PFSK-1 (cell line): ENCODE data around the gene CTSZ.

Experiments used
- FOXP2 ChIP-seq: optimal IDR thresholded peaks from 2 replicates; pipeline ENCODE3; 2011; ENCODE audit warnings: borderline replicate concordance, control low read depth, inconsistent platforms; ENCODE audit not compliant: insufficient read depth; ENCODE audit errors: extremely low read length, extremely low read depth
- POLR2AphosphoS5 ChIP-seq: IDR thresholded peaks from 2 replicates; pipeline ENCODE4 v1.6.1; 2012; ENCODE audit warnings: low read depth, mild to moderate bottlenecking, control low read depth, low read length, moderate library complexity
- SIN3A ChIP-seq: IDR thresholded peaks from 2 replicates; pipeline ENCODE4 v1.6.1; 2012; ENCODE audit warnings: mild to moderate bottlenecking, low read length, moderate library complexity, borderline replicate concordance; ENCODE audit not compliant: insufficient read depth
- TAF1 ChIP-seq: IDR thresholded peaks from 2 replicates; pipeline ENCODE4 v1.6.1; 2012; ENCODE audit warnings: low read length, control low read depth, borderline replicate concordance; ENCODE audit not compliant: insufficient read depth
- TF ChIP-seq, protein P1 (sequence below), 2 experiments: IDR thresholded peaks; 2 replicates each; pipeline versions ENCODE4 v1.6.1 to v1.8.0; 2011 to 2012; ENCODE audit warnings: low read depth in 2 of 2, low read length in 2 of 2, control low read depth in 1 of 2, inconsistent platforms in 1 of 2, mild to moderate bottlenecking in 1 of 2, moderate library complexity in 1 of 2; ENCODE audit not compliant: insufficient read depth in 1 of 2

CTSZ gene

DNA sequence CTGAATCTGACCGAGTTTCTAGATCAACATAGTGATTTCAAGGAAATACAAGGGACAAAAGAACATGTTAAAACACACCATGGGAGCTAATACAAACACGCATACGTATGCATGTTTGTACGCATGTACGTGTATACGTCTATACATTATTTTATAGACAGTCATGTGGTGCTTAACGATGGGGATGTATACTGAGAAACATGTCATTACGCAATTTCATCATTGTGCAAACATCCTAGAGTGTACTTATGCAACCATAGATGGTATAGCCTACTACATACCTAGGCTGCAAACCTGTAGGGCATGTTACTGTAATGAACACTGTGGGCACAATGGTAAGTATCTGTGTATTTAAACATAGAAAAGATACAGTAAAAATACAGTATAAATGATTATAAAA lies 51.0 kb downstream of the CTSZ start:
- TF ChIP-seq TAF1, result no peak
- TF ChIP-seq FOXP2, result no peak
- no peak for TF ChIP-seq POLR2AphosphoS5
- TF ChIP-seq, protein P1, sequence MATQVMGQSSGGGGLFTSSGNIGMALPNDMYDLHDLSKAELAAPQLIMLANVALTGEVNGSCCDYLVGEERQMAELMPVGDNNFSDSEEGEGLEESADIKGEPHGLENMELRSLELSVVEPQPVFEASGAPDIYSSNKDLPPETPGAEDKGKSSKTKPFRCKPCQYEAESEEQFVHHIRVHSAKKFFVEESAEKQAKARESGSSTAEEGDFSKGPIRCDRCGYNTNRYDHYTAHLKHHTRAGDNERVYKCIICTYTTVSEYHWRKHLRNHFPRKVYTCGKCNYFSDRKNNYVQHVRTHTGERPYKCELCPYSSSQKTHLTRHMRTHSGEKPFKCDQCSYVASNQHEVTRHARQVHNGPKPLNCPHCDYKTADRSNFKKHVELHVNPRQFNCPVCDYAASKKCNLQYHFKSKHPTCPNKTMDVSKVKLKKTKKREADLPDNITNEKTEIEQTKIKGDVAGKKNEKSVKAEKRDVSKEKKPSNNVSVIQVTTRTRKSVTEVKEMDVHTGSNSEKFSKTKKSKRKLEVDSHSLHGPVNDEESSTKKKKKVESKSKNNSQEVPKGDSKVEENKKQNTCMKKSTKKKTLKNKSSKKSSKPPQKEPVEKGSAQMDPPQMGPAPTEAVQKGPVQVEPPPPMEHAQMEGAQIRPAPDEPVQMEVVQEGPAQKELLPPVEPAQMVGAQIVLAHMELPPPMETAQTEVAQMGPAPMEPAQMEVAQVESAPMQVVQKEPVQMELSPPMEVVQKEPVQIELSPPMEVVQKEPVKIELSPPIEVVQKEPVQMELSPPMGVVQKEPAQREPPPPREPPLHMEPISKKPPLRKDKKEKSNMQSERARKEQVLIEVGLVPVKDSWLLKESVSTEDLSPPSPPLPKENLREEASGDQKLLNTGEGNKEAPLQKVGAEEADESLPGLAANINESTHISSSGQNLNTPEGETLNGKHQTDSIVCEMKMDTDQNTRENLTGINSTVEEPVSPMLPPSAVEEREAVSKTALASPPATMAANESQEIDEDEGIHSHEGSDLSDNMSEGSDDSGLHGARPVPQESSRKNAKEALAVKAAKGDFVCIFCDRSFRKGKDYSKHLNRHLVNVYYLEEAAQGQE (IDR thresholded peaks at IDR 0.05; ENCODE audit: insufficient read depth in 1 of 2, low read depth in 2 of 2, low read length in 2 of 2), result no peak
- no peak for TF ChIP-seq SIN3A

DNA sequence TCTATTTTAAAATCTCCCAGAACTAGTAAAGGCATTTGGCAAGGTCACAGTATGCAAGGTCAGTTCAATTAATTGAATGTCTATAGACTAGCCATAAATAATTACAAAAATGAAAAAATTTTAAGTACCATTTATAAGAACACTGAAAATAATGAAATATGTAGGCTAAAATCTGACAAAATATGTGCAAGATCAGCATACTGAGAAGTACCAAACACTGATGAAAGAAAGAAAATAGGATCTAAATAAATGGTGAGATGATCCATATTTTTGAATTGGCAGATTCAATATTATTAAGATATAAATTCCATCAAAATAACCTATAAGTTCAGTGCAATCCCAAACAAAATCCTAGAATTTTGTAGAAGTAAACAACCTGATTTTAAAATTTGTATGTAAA lies 54.0 kb downstream of the CTSZ start:
- TF ChIP-seq TAF1 (no peak), POLR2AphosphoS5 (no peak), SIN3A (no peak), FOXP2 (no peak)
- TF ChIP-seq, protein P1 (IDR thresholded peaks at IDR 0.05; ENCODE audit: insufficient read depth in 1 of 2, low read depth in 2 of 2, low read length in 2 of 2), result no peak

DNA sequence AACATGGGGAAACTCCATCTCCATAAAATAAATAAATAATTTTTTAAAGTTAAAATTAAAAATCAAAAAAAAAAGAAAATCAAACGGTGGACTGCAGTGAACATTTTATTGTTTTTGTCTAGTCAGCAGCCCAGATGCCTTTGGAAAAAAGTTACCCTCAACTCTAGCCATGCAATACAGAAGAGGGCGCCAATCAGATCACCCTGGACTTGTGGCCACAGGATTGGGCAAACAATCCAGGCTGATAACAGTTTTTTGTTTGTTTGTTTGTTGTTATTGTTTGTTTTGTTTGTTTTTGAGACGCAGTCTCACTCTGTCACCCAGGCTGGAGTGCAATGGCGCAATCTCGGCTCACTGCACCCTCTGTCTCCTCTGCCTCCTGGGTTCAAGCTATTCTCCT lies 56.5 kb downstream of the CTSZ start:
- TF ChIP-seq POLR2AphosphoS5 (no peak), FOXP2 (no peak), TAF1 (no peak), SIN3A (no peak)
- TF ChIP-seq, protein P1 (IDR thresholded peaks at IDR 0.05; ENCODE audit: insufficient read depth in 1 of 2, low read depth in 2 of 2, low read length in 2 of 2), result no peak

DNA sequence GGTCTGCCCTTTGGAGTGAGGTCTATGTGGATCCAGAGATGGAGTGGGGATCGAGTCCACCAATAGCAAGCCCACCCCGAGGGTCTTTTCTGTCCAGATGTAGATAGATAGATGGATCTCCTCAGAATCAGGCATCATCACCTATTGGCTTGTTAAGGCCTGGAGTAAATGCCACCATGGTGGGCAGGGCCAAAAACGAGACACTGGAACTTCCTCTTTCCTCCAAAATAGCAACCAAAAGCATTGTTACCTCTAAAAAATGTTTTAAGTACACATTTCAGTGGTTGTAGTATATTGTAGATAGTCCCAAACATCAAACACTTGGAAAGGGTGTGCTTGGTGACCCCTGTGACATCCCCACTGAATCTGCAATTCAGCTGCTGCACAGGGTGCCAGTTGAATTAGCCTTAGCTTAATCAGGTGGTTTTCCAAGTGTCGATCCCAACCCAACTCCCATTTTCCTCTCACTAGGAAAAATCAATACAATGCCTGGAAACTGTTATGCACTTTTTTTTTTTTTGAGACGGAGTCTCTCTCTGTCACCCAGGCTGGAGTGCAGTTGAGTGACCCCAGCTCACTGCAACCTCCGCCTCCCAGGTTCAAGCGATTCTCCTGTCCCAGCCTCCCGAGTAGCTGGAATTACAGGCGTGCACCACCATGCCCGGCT lies 61.0 kb downstream of the CTSZ start:
- TF ChIP-seq TAF1 (no peak), FOXP2 (no peak), SIN3A (no peak), POLR2AphosphoS5 (no peak)
- TF ChIP-seq, protein P1 (IDR thresholded peaks at IDR 0.05; ENCODE audit: insufficient read depth in 1 of 2, low read depth in 2 of 2, low read length in 2 of 2), result no peak
